Measurements from ENCODE around the gene LILRA2.
"Not testable (repeated sequence)": the region's sequence is repeated elsewhere in the genome, so short reads cannot be mapped to it uniquely, and the experiment has no call there.

LILRA2 gene

DNA sequence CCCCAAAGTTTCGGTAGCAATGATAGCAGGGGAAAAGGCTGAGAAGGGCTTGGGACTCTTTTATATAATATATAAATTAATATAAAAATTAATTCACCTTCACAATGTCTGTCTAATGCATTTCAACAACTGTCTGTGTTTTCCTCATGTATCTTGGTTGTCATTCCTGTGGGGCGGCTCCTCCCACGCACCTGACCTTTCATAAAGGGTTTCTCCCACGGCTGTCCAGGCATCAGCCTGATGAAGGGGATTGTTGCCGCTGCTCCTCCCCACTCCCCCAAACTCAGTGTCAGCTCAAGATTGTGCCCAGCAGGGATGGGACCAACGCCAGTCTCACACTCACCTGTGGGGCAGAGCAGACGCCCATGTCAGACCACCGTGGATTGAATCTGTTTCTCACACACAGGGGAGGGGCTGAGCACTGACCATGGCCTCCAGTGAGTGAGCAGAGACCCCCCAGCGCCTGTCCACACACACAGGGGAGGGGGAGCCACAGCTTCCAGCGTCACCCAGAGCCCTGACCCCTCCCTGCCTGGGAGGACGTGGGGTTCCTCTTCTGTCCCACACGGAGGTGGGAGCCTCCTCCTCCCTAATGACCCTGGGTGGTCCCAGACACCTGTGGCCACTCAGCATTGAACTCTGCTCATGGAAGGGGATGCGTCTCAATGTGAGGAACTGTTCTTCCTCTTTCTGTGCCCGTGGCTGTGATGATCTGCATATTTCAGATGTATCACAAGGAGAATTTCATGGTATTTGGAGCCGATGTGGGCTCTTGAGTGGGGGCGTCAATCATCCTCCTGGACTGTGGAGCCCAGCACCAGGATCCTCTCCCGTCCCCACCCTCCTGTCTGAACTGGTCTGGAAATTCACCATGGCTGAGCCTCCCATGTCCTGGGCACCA, 1.6 kb upstream of the LILRA2 start:
- not testable (repeated sequence) for DNase-seq

DNA sequence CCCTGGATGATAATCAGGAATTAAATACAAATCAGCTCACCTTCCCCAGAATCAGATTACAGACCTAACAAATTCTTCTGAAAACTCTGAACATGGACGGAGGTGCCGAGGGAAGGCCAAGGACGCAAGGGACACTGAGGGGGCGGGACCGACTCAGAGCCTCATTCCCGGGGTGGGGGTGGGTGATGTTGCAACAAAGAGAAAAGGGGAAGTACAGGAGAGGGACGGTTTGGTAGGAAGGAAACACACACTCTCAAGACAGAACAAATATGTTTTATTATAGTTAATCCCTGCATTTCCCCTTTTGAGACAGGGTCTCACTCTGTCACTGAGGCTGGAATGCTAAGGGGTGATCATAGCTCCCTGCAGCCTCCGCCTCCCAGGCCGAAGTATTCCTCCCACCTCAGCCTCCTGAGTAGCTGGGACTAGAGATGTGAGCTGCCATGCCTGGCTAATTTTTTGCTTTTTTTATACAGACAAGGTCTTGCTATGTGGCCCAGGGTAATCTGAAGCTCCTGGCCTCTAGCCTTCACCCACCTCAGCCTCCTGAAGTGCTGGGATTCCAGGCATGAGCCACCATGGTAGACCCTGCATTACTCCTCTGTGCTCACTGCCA, 786 bp upstream of the LILRA2 start:
- DNase-seq = no peak

DNA sequence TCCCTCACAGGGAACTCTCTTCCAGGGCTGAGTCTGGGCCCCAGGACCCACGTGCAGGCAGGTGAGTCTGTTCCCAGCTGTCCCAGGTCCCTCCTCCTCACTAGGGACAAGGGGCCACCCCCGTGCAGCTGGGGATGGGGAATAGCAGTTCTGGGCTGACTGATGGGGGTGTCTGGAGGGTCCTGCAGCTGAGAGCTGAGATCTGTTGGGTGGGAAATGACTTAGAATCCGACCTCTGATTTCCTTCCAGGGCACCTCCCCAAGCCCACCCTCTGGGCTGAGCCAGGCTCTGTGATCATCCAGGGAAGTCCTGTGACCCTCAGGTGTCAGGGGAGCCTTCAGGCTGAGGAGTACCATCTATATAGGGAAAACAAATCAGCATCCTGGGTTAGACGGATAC, 461 bp downstream of the LILRA2 start:
- no peak for DNase-seq

DNA sequence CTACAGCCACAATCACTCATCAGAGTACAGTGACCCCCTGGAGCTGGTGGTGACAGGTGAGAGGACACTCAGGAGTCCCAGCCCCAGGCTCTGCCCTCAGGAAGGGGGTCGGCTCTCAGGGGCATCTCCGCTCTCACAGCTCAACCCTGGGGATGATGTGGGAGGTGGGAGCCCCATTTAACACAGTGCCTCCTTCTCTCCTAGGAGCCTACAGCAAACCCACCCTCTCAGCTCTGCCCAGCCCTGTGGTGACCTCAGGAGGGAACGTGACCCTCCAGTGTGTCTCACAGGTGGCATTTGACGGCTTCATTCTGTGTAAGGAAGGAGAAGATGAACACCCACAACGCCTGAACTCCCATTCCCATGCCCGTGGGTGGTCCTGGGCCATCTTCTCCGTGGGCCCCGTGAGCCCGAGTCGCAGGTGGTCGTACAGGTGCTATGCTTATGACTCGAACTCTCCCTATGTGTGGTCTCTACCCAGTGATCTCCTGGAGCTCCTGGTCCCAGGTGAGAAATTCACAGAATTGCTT, 1.0 kb downstream of the LILRA2 start:
- DNase-seq = no peak

DNA sequence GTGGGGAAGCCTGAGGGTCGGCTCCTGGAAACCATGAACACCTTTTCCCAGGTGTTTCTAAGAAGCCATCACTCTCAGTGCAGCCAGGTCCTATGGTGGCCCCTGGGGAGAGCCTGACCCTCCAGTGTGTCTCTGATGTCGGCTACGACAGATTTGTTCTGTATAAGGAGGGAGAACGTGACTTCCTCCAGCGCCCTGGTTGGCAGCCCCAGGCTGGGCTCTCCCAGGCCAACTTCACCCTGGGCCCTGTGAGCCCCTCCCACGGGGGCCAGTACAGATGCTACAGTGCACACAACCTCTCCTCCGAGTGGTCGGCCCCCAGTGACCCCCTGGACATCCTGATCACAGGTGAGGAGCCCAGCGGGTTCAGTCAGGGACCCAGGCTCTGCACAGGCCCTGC, 1.6 kb downstream of the LILRA2 start:
- DNase-seq = not testable (repeated sequence)

DNA sequence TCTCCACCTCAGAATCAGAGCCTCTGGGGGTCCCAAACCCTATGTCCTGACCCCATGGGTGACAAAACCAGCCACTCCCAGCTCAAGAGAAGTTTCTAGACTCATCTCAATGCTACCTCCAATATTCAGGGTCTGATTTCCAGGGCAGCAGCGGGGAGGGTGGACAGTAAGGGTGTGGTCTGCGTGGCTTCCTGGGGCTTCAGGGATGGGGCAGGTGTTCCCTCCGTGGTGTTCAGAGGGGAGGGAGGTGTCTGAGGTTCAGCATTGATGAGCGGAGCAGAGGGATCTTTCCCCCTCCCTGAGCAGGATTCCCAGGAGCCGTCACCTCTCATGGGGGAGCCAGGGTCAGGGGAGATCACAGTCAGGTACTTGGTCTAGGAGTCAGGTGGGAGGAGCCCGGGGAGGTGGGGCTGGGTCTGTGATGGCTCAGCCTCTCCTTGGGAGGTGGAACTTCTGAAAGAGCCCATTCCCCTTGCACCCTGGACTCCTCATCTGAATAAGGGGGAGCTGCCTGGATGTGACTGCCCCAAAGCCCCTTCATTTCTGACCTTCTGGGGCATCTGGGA, 2.9 kb downstream of the LILRA2 start:
- no peak for DNase-seq

DNA sequence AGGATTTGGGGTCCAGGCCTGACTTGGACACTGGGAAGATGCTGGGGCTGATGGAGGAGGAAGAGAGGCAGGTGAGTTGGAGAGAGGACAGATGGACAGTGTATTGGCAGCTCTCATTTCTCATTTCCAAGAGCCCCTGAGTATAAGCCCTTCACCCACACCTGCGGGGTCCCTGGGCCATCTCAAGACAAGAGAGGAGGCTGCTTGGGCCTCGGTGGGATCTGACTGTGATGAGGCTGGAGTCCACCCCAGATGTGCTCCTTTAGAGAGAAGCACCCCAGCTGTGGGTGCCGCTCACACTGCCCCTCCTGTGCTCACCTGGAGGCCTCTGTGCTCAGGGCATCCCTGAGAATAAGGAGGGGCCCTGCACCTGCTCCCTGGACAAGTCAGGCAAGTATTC, 3.7 kb downstream of the LILRA2 start:
- DNase-seq = no peak

DNA sequence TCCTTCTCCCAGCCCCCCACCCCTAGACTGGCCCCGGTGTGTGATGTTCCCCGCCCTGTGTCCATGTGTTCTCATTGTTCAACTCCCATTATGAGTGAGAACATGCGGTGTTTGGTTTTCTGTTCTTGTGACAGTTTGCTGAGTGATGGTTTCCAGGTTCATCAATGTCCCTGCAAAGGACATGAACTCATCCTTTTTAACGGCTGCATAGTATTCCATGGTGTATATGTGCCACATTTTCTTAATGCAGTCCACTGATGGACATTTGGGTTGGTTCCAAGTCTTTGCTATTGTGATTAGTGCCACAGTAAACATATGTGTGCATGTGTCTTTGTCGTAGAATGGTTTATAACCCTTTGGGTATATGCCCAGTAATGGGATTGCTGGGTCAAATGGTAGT, 4.7 kb downstream of the LILRA2 start:
- not testable (repeated sequence) for DNase-seq

DNA sequence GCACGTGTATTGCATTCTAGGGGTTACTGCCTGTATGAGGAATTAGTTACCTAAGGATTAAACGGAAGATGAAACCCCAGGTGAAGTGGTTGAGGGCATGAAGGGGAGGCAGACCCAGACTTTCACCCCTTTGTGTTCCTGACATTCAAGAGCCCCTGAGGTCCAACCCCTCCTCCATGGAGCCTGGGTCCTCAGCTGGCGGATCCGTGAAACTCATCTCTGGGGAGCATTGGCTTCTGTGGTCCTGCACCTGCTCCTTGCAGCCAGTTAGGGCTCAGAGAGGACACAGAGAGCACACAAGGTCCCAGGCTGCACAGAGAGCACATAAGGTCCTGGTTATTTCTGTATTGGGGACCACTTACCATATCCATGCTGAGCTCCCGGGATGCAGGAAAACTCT, 12.8 kb downstream of the LILRA2 start:
- DNase-seq = no peak

DNA sequence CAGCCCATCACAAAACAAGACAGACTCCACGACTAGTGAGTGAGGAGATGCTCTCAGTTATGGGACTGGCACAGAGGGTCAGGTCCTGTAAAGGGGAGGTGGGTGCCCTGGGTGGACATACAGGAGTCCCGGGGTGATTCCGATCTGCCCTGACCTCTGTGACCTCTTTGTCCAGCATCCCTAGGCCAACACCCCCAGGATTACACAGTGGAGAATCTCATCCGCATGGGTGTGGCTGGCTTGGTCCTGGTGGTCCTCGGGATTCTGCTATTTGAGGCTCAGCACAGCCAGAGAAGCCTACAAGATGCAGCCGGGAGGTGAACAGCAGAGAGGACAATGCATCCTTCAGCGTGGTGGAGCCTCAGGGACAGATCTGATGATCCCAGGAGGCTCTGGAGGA, 13.4 kb downstream of the LILRA2 start:
- no peak for DNase-seq

DNA sequence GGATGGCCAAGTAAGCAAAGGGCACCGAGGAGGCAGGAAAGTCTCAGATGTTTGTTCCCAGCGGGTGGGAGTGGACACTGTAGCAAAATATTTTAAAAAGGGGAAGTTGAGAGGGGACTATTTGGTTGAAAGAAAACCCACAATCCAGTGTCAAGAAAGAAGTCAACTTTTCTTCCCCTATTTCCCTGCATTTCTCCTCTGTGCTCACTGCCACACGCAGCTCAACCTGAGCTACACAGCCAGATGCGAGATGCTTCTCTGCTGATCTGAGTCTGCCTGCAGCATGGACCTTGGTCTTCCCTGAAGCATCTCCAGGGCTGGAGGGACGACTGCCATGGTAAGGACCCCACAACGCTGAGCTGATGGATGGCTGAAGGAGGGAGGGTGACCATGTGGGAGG, 19.9 kb downstream of the LILRA2 start, which contains the start of gene LILRA1:
TSS of gene LILRA1 (plus strand) at position 188 of the 400 bp plus-strand sequence. CDS start 613 bp downstream, outside the sequence.
- DNase-seq = not testable (repeated sequence)

DNA sequence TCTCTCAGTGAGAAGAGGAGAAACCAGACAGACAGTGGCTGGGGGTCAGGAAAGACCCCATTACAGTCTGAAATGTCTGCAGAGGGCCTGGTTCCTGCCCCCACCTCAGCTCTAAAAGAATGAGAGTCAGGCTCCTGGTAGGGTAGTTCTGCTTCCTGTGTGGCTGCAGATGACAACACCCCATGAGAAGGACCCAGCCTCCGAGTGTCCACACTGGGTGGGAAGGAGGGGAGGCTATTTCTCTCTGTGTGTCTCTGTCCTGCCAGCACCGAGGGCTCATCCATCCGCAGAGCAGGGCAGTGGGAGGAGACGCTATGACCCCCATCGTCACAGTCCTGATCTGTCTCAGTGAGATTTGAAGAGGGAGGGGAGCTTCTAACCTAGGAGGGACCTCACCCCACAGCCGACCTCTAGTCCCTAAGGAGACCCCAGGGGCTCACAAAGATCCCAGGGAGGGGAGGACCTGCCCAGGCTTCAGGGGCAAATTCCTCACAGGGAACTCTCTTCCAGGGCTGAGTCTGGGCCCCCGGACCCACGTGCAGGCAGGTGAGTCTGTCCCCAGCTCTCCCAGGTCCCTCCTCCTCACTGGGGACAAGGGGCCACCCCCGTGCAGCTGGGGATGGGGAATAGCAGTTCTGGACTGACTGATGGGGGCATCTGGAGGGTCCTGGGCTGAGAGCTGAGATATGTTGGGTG, 20.5 kb downstream of the LILRA2 start:
- not testable (repeated sequence) for DNase-seq

DNA sequence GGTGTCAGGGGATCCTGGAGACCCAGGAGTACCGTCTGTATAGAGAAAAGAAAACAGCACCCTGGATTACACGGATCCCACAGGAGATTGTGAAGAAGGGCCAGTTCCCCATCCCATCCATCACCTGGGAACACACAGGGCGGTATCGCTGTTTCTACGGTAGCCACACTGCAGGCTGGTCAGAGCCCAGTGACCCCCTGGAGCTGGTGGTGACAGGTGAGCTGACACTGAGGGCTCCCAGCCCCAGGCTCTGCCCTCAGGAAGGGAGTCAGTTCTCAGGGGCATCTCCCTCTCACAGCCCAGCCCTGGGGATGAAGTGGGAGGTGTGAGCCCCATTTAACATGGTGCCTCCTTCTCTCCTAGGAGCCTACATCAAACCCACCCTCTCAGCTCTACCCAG, 21.1 kb downstream of the LILRA2 start:
- no peak for DNase-seq

DNA sequence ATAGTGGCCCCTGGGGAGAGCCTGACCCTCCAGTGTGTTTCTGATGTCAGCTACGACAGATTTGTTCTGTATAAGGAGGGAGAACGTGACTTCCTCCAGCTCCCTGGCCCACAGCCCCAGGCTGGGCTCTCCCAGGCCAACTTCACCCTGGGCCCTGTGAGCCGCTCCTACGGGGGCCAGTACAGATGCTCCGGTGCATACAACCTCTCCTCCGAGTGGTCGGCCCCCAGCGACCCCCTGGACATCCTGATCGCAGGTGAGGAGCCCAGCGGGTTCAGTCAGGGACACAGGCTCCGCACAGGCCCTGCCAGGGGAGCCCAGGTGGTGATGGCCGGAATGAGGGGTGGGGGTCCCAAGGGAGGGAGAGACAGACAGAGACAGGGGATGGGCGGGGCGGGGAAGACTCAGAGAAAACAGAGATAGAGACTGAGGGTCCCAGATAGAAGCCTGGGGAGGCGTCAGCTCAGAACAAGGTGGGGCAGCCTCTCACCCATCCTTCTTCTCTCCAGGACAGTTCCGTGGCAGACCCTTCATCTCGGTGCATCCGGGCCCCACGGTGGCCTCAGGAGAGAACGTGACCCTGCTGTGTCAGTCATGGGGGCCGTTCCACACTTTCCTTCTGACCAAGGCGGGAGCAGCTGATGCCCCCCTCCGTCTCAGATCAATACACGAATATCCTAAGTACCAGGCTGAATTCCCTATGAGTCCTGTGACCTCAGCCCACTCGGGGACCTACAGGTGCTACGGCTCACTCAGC, 22.3 kb downstream of the LILRA2 start:
- DNase-seq = not testable (repeated sequence)

DNA sequence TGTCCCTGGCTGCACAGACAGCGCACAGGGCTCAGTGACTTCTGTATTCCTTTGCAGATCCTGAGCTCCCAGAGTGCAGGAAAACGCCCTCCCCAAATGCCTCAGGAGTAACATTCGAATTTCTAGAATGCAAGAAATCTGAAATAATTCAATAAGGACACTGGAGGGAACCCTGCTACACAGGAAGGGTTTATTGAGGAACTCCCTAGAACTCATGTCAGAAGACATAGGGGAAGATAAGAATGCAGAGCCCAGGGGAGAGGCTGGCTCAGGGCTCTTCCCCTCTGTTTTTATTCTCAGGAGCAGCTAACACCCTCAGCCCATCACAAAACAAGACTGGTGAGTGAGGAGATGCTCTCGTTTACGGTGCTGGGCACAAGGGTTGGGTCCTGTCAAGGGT, 26.6 kb downstream of the LILRA2 start:
- DNase-seq = no peak

DNA sequence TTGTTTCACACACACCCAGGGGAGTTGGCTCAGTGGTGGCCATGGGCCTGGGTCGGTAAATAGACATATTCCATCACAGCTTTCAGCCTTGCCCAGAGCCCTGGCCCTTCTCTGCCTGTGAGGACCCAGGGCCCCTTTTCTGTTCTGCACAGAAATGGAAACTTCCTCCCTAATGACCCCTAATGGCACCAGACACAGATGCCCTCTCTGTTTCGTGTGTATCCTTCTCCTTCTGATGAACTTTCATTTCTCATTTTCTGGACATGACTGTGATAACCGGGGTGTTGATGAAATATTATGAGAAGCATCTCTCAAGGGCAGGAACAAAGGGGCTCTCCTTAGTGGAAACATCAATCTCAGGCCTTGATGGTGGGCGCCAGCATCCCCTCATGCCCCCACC, 32.6 kb downstream of the LILRA2 start:
- no peak for DNase-seq

DNA sequence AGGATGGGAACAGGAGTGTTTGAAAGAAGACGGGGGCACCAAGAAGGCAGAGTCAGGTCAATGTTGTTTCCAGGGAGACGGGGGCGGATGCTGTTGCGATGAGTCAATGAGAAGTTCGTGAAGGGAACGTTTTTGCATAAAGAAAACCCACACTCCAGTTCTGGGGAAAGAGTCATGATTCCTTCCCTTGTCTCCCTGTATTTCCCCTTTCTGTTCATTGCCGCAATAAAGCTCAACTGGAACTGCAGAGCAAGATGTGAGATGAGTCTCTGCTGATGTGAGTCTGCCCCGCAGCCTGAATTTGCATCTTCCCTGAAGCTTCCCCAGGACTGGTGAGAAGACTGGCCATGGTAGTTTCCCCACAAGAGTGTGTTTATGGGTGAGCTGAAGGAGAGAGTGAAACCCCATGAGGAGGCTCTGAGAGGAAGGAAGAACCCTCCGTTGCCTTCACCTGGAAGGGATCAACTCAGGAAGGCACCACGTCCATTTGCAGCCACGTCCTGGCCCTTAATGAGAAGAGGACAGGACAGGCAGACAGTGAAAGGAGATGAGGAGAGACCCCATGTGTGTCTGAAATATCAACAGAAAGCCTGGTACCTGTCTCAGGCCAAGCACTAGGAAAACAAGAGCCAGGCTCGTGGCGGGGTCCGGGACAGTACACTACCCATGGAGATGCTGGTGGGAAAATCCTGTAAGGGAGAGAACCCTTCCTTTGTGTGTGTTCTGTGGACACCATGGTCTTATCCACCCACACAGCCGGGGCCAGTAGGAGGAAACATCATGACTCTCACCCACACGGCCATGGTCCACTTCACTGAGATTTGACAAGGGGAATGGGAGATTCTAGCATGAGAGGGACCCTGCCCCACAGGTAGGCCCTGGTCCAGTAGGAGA, 33.5 kb downstream of the LILRA2 start:
- DNase-seq = no peak

DNA sequence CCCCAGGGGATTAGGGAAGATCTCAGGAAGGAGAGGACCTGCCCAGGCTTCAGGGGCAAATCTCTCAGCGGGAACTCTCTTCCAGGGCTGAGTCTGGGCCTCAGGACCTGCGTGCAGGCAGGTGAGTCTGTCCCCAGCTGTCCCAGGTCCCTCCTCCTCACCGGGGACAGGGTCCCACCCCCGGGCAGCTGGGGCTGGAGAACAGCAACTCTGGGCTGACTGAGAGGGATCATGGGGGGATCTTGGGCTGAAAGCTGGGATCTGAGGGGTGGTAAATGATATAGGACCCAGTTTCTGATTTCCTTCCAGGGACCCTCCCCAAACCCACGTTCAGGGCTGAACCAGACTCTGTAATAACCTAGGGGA, 34.2 kb downstream of the LILRA2 start:
- DNase-seq = no peak

DNA sequence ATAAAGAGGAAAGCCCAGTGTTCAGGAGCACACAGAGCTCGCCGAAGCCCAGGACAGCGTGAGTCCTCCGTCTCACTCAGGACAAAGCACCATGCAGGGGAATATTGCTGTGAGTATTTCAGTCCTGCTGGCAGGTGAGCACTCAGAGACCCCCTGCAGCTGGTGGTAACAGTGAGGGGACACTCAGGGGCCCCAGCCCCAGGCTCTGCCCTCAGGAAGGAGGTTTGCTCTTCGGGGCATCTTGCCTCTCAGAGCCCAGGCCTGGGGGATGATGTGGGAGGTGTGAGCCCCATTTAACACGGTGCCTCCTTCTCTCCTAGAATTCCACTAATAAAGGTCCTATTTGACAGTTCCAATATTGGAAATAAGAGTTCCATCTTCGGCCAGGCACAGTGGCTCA, 34.6 kb downstream of the LILRA2 start:
- no peak for DNase-seq

DNA sequence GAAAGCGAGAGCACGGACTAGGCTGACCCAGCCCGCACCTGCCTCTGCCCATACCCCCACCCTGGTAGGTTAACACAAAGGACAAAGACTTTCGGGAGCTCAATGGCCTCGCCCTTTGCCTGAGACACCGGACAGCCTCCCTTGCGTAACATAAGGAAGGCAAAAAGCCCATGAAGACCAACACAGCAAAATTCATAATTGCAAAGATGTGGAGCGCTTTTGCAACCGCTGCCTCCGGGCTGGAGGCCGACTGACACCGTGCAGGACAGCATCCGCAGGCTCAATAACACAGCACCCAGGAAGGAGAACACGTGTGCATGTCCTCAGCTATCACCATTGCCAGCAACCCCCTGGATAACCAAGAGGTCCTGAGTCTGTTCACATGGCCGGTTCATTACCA, 35.2 kb downstream of the LILRA2 start:
- DNase-seq = no peak

DNA sequence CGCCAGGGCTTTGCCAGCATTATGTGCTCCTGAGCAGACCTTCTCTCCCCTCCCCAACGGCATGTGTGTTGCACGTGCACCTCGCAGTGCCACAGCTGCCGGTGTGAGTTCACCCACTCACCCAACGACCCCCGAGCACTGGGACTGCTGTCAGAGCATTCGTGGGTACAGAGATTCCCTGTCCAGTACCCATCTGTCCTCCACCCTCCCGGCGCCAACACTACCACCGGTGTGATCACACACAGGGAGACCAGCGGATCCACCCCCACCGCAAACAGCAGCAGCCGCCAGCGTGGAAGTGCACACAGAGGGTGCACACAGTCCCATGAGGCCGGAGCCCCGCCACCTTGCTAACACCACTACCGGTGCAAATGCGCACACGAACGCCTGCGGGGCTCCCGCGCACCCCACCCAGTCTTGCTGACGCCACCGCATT, 35.8 kb downstream of the LILRA2 start:
- no peak for DNase-seq

Data from T-helper 9 cell (primary cell).